DND-41 (cell line): ENCODE results near the gene SLC35D3.

Experiments
- EZH2 ChIP-seq: IDR thresholded peaks from 3 replicates; pipeline ENCODE4 v1.6.1; 2012; ENCODE audit warnings: borderline replicate concordance, low read depth, mild to moderate bottlenecking, moderate library complexity, low read length, inconsistent platforms; ENCODE audit not compliant: severe bottlenecking
- TF ChIP-seq, protein P1 (sequence below): IDR thresholded peaks from 2 replicates; pipeline ENCODE4 v1.5.1; 2012; ENCODE audit warnings: borderline replicate concordance, low read length, moderate library complexity, mild to moderate bottlenecking; ENCODE audit not compliant: poor library complexity, severe bottlenecking; ENCODE audit errors: extremely low read depth

DNA sequence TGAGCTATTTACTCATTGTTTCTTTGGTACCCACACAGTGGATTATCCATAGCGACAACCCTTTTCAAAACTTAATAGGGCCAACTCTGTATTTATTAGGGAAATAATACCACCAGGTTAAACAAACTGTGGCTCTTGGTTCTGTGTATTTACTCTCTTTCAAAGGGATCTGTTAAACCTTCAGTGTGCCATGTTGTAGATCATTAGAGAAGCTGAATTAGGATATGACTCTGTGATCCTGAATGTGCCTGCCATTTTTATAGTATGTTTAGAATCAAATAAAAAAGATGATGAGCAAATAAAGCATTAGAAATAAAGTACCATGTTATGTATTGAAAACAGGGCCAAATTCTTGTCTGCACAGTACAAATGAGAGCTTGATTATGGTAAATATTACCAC is 25.0 kb upstream of the SLC35D3 start:
- TF ChIP-seq, protein P1, sequence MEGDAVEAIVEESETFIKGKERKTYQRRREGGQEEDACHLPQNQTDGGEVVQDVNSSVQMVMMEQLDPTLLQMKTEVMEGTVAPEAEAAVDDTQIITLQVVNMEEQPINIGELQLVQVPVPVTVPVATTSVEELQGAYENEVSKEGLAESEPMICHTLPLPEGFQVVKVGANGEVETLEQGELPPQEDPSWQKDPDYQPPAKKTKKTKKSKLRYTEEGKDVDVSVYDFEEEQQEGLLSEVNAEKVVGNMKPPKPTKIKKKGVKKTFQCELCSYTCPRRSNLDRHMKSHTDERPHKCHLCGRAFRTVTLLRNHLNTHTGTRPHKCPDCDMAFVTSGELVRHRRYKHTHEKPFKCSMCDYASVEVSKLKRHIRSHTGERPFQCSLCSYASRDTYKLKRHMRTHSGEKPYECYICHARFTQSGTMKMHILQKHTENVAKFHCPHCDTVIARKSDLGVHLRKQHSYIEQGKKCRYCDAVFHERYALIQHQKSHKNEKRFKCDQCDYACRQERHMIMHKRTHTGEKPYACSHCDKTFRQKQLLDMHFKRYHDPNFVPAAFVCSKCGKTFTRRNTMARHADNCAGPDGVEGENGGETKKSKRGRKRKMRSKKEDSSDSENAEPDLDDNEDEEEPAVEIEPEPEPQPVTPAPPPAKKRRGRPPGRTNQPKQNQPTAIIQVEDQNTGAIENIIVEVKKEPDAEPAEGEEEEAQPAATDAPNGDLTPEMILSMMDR, result no peak
- no peak for TF ChIP-seq EZH2
